ENCODE data around the gene RPRD1B. TPM values are rescaled to one million over a fixed set of nuclear protein-coding genes. Genes with fewer than 3 reads are reported as not detected.

Gene RPRD1B
- total RNA-seq, 1 donor, result 36.3 TPM

DNA sequence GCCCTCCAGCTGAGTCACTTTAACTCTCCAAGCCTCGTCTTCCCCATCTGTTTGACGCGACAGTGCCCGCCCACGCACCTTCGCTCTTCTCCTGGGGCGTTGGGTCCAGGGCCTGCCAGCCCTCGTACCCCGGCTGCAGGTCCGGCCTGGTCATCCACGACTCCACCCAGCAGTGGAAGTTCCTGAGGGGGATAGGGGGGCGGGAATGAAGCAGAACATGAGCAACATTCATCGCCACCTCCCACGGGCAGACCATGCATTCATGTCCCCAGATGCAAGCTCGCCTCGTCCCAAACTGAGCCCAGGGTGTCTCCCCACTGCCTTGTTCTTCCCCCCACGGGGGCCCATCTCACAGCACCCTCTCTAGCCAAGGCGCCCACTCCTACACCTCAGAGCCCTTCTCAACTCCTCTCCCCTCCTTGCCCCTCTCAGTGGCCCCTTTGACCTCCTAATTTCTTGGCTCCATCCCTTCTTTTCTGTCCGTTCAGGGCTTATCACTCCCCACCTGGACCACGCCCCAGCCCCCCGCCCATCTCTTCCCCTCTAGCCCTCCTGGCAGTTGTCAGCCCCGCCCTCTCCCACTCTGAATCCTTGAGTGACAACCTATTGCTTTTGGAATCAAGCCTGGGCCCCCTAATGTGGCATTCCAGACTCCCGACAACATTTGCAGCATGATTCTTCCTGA is 107.8 kb downstream of the RPRD1B start:
- TF ChIP-seq, protein P1, sequence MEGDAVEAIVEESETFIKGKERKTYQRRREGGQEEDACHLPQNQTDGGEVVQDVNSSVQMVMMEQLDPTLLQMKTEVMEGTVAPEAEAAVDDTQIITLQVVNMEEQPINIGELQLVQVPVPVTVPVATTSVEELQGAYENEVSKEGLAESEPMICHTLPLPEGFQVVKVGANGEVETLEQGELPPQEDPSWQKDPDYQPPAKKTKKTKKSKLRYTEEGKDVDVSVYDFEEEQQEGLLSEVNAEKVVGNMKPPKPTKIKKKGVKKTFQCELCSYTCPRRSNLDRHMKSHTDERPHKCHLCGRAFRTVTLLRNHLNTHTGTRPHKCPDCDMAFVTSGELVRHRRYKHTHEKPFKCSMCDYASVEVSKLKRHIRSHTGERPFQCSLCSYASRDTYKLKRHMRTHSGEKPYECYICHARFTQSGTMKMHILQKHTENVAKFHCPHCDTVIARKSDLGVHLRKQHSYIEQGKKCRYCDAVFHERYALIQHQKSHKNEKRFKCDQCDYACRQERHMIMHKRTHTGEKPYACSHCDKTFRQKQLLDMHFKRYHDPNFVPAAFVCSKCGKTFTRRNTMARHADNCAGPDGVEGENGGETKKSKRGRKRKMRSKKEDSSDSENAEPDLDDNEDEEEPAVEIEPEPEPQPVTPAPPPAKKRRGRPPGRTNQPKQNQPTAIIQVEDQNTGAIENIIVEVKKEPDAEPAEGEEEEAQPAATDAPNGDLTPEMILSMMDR (IDR thresholded peaks at IDR 0.05; ENCODE audit: insufficient read depth, low read depth, low read length), result no peak
- no peak for DNase-seq (ENCODE audit: low read depth)
- no peak overlapping the region for H3K4me3 ChIP-seq (ENCODE audit: low read depth, low read length)

Small RNA genes lying within 50 kb of the gene (small RNA-seq; reads per million reads assigned to genes)
- not detected for gene RN7SL237P

Other genes starting within 250 kb of the RPRD1B start
- gene VSTM2L, start 130.6 kb upstream of the RPRD1B start, total RNA-seq, result 0.32 and 1.3 TPM in 2 replicates
- 15.8 and 24.2 TPM in 2 replicates for gene TTI1, start 290 bp upstream of the RPRD1B start, total RNA-seq
- 1,041 and 2,020 TPM in 2 replicates for gene TGM2, start 131.5 kb downstream of the RPRD1B start, total RNA-seq
- 0.64 and 1.3 TPM in 2 replicates for gene KIAA1755, start 227.0 kb downstream of the RPRD1B start, total RNA-seq